Measurements from ENCODE around the gene GBP2.

Gene GBP2

GRCh38 chr1:89065079-89065868, 60.6 kb downstream of the GBP2 start, which contains the start of gene GBP1:
Gene GBP1 (minus strand): TSS chr1:89065208. CDS start chr1:89063234, 1,974 bp downstream.
- DNase-seq = no peak

- no peak for DNase-seq
Measured at GRCh38 chr1:89064632-89065031, 61.3 kb downstream of the GBP2 start.

GRCh38 chr1:89063094-89063493, 62.8 kb downstream of the GBP2 start:
- DNase-seq = no peak

DNA sequence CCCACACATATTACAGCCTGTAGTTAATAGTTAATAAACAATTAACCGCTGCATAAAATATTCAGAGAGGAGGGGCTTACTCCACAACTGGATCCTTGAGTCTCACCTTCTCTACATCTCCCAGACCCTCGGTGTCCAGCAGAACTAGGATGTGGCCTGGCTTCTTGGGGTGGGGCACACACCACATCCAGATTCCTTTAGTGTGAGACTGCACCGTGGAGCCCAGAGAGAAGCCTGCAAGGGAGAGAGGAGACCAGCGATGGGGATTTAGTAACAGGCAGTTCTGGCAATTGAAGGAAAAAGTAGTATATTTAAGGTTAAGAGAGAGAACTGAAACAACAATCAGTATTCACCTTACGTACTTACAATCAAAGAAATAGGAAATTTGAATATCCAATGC, 65.8 kb downstream of the GBP2 start:
- no peak for DNase-seq

Measured in amygdala (tissue), 56 donors.